A549 (cell line): ENCODE data around the gene WASHC2A.
"Not testable (repeated sequence)": the region's sequence is repeated elsewhere in the genome, so short reads cannot be mapped to it uniquely, and the experiment has no call there.

ENCODE experiments used
- CBX8 ChIP-seq: fragments of 200-600 bp; sonication (generic); IDR thresholded peaks from 2 replicates; pipeline ENCODE4 v1.6.1; 2016
- CEBPB ChIP-seq, 2 experiments: fragments of >200 bp in 1 of 2; sonication (Bioruptor Twin) in 1 of 2; formaldehyde crosslinking in 1 of 2; IDR thresholded peaks; 2 replicates each; pipeline ENCODE4 v1.6.1; 2012 to 2016
- CHD4 ChIP-seq: fragments of 200-600 bp; sonication (generic); IDR thresholded peaks from 2 replicates; pipeline ENCODE4 v1.6.1; 2016; ENCODE audit warnings: antibody characterized with exemption, mild to moderate bottlenecking, borderline replicate concordance
- CTCF ChIP-seq: fragments of >200 bp; sonication (Bioruptor Twin); formaldehyde crosslinking; IDR thresholded peaks from 3 replicates; pipeline ENCODE4 v1.5.1; 2016
- ELK1 ChIP-seq: fragments of 150-350 bp; IDR thresholded peaks from 2 replicates; pipeline ENCODE4 v1.6.1; 2014; ENCODE audit warnings: low read depth, mild to moderate bottlenecking, low read length
- EP300 ChIP-seq, 2 experiments: fragments of >200 bp; sonication (Bioruptor Twin); formaldehyde crosslinking; IDR thresholded peaks; 2 replicates in 1 of 2; 3 replicates in 1 of 2; pipeline ENCODE4 v1.6.1; 2016 to 2017
- ESRRA ChIP-seq: fragments of 150-350 bp; IDR thresholded peaks from 2 replicates; pipeline ENCODE4 v1.6.1; 2014; ENCODE audit warnings: mild to moderate bottlenecking, low read length, borderline replicate concordance
- JUNB ChIP-seq: fragments of >200 bp; sonication (Bioruptor Twin); formaldehyde crosslinking; IDR thresholded peaks from 2 replicates; pipeline ENCODE4 v1.6.1; 2016
- MAX ChIP-seq: IDR thresholded peaks from 2 replicates; pipeline ENCODE4 v1.6.1; 2012
- MYC ChIP-seq: IDR thresholded peaks from 2 replicates; pipeline ENCODE4 v1.6.1; 2012; ENCODE audit warnings: mild to moderate bottlenecking, inconsistent platforms, low read length, improper control_type of control experiment, borderline replicate concordance
- POLR2A ChIP-seq: IDR thresholded peaks from 2 replicates; pipeline ENCODE4 v1.6.1; 2012; ENCODE audit warnings: mild to moderate bottlenecking, low read length
- REST ChIP-seq: fragments of 200-600 bp; sonication (generic); IDR thresholded peaks from 2 replicates; pipeline ENCODE4 v1.6.1; 2016; ENCODE audit warnings: antibody characterized with exemption, mild to moderate bottlenecking, moderate library complexity
- RNF2 ChIP-seq: fragments of 200-600 bp; sonication (generic); IDR thresholded peaks from 2 replicates; pipeline ENCODE4 v1.6.1; 2016; ENCODE audit warnings: low read depth, mild to moderate bottlenecking, antibody characterized with exemption, moderate library complexity, borderline replicate concordance
- SMC3 ChIP-seq: fragments of >200 bp; sonication (Bioruptor Twin); formaldehyde crosslinking; IDR thresholded peaks from 3 replicates; pipeline ENCODE4 v1.6.1; 2018; ENCODE audit warnings: inconsistent platforms

- TF ChIP-seq CEBPB (IDR thresholded peaks at IDR 0.05); SMC3; POLR2A; ELK1; ESRRA; MYC; MAX; JUNB; CTCF; EP300 (IDR thresholded peaks at IDR 0.05); RNF2; REST; CBX8; CHD4: not testable (repeated sequence)
Observed at GRCh38 chr10:50167833-50168232, 100.1 kb downstream of the WASHC2A start.
